Stimulated activated CD8-positive, alpha-beta memory T cell treated with anti-CD3 and anti-CD28 coated beads, Interleukin-7, amount 100 ng/mL, for 48 hours (primary cell): ENCODE measurements around the gene ZNF891.
A peak's percentile ranks its signal among the peaks of the same experiment; 100 is the strongest.

Source experiments
- DNase-seq, 2 donors: peaks; one replicate each; pipeline ENCODE4 v3.0.0-alpha.2; 2020; ENCODE audit warnings: low read depth in 1 of 2; ENCODE audit errors: extremely low read depth in 1 of 2

The ZNF891 gene

GRCh38 chr12:133130038-133130807, at the start of gene ZNF891, which contains the start of gene ZNF10:
TSS of gene ZNF891 (minus strand) at chr12:133130274. CDS start at chr12:133121918, 8,356 bp downstream.
TSS of gene ZNF10 (plus strand) at chr12:133130627. CDS start at chr12:133144493, 13,866 bp downstream.
- DNase-seq, result peak; percentile 91

DNA sequence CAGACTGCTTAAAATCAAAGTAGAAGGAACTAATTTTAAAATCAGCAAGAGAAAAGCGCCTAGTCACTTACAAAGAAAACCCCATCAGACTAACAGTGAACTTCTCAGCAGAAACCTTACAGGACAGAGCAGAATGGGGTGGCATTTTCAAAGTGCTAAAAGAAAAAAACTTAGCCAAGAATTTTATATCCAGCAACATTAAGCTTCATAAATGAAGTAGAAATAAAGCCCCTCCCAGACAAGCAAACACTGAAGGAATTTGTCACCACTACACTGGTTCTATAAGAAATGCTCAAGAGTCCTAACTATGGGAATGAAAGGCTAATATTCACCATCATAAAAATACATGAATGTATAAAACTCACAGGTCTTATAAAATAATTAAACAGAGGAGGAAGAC, 44.8 kb upstream of the ZNF891 start:
- no peak for DNase-seq

DNA sequence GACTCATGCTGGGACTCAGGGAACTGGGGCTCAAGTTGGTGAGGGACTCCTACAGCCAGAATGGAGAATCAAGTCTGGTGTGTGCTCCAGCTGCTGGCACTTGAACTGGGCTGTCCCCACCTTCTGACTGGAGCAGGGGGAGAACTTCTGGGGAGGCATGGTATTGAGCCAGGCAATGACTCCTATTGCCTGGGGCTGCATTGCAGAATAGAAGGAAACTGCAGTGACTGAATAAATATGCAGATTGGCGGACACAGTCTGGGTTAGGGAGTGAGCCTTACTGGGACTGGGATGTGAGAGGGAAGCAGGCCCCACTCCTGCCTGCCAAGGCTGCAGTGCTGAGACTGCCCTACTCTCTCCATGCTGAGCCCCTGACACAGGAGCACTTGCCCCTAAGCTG, 42.4 kb upstream of the ZNF891 start:
- DNase-seq, result no peak

- no peak for DNase-seq
Measured at GRCh38 chr12:133165776-133166175, 35.7 kb upstream of the ZNF891 start.

- no peak for DNase-seq
Measured at GRCh38 chr12:133156125-133156690, 26.1 kb upstream of the ZNF891 start.

GRCh38 chr12:133145981-133146380, 15.9 kb upstream of the ZNF891 start:
- DNase-seq, result no peak

DNA sequence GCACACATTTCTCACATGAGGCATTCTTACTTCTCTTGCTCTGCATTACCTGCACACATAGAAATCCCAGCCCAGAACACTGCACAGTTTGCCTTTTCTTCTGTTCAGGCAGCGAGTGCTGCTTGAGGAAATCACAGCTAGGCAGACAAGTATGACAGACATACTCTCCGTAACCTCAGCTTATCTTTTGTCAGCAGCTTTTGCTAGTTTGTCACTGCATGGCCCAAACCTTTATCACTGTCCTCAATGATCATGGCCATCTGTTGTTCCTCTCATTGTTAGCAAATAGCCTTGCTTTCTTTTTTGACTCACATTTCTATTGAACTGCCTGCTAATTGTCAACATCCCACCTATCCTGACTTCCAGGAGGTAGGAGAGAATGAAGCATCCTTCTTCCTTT, 5.7 kb upstream of the ZNF891 start:
- no peak for DNase-seq

DNA sequence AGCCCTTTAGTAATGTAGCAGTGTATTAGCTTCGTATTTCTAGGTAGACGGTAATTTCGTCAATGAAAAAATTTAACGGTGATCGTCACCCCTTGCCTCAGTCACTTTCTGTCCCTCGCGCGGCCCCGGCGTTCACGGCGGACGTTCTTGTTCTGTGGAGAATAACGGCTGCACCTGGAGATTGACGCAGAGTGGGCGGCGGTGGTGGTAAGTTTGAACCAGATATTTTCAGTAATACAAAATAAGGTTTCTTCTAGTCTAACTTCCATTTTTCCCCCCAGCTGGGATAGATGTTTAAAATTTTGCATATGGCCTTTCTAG, 694 bp upstream of the ZNF891 start:
- DNase-seq, result peak in 1 of 2 donors; percentile 21

DNA sequence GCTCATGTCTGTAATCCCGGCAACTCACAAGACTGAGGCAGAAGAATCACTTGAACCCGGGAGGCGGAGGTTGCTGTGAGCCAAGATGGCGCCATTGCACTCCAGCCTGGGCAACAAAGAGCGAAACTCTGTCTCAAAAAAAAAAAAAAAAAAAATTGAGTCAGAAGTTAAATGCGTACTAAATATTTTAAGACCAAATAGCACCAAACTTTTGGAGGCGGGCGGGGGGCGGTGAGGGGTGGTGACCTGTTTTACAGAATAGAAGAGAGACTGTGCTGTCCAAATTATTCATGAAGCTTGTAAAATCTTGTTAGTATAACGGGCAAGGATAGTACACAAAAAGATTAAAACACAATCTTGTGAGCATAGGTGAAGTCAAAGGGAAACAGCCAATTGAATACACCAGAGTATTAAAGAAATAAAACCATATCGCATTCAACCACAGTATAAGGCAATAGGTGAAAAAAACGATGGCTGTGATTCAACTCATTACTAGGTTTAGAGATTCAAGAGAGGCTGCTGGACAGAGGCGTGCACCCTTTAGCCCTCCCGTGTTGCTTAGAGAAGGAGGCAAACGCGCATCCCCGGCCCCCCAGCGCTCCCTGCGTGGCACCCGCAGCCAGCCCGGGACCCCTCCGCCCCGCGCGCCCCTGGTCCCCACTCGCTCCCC, 571 bp downstream of the ZNF891 start:
- no peak for DNase-seq

GRCh38 chr12:133124674-133125073, 5.4 kb downstream of the ZNF891 start:
- no peak for DNase-seq

GRCh38 chr12:133120385-133121191, 9.5 kb downstream of the ZNF891 start:
- no peak for DNase-seq

DNA sequence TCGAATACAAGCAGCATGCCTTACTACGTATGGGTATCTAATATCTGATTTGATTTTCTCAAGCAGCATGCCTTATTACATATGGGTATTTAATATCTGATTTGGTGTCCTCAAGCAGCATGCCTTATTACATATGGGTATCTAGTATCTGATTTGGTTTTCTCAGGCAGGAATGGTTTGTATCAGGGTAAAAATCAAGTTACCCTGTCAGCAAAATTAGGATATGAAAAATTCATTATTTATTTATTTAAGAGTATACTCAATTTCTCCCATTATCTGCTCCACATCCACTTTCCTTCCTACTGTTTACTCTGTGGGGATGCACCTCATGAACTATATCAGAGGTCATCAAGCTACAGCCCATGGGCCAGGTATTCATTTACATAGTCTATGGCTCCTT, 21.9 kb downstream of the ZNF891 start:
- no peak for DNase-seq

- no peak for DNase-seq
Measured at GRCh38 chr12:133107121-133107520, 23.0 kb downstream of the ZNF891 start.

DNA sequence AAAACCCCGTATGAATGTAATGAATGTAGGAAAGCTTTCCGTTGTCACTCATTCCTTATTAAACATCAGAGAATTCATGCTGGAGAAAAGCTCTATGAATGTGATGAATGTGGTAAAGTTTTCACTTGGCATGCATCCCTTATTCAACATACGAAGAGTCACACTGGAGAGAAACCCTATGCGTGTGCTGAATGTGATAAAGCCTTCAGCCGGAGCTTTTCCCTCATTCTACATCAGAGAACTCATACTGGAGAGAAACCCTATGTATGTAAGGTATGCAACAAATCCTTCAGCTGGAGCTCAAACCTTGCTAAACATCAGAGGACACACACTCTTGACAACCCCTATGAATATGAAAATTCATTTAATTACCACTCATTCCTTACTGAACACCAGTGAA, 23.8 kb downstream of the ZNF891 start:
- no peak for DNase-seq

GRCh38 chr12:133105620-133106019, 24.5 kb downstream of the ZNF891 start:
- DNase-seq, result no peak

DNA sequence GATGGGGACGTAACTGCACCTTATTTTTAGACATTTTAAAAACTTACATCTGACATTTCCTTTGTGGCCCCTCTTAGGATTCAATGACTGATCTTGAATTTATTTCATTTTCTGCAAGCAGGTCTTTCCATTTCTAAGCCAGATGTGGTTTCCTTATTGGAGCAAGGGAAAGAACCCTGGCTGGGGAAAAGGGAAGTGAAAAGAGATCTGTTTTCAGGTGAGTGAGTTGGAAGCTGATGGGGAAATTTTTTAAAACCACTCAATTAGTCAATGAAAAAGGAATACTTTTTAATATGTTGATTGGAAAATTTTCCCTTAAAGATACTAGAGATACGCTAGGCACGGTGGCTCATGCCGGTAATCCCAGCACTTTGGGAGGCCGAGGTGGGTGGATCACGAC, 46.7 kb downstream of the ZNF891 start:
- no peak for DNase-seq

GRCh38 chr12:133081159-133081780, 48.8 kb downstream of the ZNF891 start:
- DNase-seq, result no peak

- peak; percentile 85 to 91 for DNase-seq
Measured at GRCh38 chr12:133080368-133081158, 49.5 kb downstream of the ZNF891 start, which contains the start of gene ZNF140. TSS of gene ZNF140 (plus strand) at chr12:133080923. CDS start at chr12:133081321, 398 bp downstream.

GRCh38 chr12:133080026-133080367, 50.1 kb downstream of the ZNF891 start:
- peak; percentile 84 to 95 for DNase-seq

DNA sequence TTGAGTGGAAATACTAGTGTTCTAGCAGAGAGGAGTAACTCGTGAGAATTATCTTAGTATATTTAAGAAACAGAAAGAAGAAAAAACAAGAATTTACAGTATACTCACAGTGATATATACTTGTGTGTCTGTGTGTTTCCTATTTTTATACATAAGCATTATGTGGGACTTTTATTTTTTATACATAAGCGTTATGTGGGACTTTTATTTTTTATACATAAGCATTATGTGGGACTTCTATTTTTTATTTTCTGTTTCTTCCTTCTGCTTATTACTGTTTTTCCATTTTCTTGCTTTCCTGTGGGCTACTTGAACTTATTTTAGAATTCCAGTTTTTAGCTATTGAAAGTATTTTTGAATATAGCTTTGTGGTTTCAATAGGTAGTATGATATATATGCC, 56.2 kb downstream of the ZNF891 start:
- DNase-seq, result no peak
